ENCODE results near the gene TAF1C.
"Not testable (repeated sequence)": the region's sequence is repeated elsewhere in the genome, so short reads cannot be mapped to it uniquely, and the experiment has no call there.

The TAF1C gene

DNA sequence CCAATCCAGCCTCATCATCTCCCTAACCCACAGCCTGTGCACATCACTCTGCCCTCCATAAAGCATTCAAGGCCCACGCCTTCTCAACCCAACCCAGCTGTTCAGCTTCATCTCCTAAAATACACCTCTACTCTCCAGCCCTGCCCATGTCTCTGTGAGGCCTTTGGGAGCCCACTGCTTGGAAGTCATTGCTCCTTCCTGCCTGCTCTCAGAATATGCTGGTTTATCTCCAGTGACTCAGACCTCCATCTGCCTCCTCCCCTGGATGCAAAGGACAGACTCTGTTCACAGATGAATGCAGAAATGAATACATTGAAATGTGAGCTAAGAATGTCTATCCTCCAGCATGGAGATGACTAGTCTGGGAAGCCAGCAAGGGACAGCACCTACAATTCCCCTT is 34.0 kb upstream of the TAF1C start:
- TF ChIP-seq, protein P1, sequence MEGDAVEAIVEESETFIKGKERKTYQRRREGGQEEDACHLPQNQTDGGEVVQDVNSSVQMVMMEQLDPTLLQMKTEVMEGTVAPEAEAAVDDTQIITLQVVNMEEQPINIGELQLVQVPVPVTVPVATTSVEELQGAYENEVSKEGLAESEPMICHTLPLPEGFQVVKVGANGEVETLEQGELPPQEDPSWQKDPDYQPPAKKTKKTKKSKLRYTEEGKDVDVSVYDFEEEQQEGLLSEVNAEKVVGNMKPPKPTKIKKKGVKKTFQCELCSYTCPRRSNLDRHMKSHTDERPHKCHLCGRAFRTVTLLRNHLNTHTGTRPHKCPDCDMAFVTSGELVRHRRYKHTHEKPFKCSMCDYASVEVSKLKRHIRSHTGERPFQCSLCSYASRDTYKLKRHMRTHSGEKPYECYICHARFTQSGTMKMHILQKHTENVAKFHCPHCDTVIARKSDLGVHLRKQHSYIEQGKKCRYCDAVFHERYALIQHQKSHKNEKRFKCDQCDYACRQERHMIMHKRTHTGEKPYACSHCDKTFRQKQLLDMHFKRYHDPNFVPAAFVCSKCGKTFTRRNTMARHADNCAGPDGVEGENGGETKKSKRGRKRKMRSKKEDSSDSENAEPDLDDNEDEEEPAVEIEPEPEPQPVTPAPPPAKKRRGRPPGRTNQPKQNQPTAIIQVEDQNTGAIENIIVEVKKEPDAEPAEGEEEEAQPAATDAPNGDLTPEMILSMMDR (conservative IDR thresholded peaks at IDR 0.05), result no peak
- no peak overlapping the region for H3K27ac ChIP-seq

DNA sequence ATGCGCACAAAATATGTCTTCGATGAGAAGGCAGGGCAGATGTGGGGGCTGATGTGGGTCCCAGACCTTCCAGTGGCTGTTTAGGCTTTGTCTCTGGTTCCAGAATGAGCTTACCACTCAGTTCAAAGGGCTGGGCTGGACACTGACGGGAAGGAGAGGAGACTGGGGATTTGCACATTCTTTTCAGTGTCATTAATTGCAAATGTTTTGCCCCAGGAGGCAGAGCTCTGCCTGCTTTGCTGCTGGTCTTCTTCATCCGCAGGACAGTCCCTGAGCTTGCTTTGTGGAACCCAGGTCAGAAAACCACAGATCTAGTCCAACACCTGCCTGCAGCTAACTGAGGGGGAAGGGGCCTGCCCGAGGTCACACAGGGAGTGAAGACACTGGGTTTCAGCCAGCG is 32.1 kb upstream of the TAF1C start:
- TF ChIP-seq, protein P1 (conservative IDR thresholded peaks at IDR 0.05), result no peak
- H3K27ac ChIP-seq, result no peak overlapping the region

DNA sequence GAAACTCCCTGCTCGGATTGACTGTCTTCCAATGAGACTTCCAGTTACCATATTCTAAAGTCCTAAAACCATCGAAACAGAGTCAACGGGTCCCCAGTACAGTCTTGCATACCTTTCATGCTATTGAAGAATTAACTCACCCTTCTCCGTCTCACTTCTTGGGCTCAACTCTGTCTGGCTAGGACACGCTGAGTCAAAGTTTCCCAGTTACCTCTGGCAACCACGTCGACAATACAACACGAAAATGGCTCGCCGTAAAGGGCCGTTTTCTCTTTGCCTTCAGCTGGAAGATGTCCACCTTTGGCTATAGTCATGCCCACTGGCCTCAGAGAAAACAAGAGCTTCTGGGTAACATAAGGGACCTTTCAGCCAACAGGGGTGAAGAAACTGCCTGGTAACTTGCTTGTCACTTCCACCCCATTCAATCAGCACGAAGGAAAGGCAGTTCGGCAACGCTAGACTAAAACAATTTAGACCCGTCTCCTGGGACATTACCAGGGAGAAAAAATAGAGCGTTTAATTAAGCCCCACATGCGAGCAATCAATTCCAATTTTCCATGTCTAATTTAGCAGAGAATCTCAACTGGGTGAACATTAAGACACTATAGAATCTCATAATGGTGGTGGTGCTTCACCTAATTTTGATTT is 31.4 kb upstream of the TAF1C start:
- TF ChIP-seq, protein P1 (conservative IDR thresholded peaks at IDR 0.05), result no peak
- no peak overlapping the region for H3K27ac ChIP-seq

DNA sequence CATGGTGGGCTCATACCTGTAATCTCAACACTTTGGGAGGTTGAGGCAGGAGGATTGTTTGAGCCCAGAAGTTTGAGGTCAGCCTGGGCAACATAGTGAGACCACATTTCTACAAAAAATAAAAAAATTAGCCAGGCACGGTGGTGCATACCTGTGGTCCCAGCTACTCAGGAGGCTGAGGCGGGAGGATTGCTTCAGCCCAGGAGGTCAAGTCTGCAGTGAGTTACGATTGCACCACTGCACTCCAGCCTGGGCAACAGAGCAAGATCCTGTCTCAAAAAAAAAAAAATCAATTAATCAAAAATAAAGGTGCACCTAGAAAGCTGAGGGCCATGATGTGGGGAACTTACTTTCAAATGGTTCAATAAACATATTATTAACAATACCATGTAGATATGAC is 29.3 kb upstream of the TAF1C start:
- not testable (repeated sequence) for H3K27ac ChIP-seq

DNA sequence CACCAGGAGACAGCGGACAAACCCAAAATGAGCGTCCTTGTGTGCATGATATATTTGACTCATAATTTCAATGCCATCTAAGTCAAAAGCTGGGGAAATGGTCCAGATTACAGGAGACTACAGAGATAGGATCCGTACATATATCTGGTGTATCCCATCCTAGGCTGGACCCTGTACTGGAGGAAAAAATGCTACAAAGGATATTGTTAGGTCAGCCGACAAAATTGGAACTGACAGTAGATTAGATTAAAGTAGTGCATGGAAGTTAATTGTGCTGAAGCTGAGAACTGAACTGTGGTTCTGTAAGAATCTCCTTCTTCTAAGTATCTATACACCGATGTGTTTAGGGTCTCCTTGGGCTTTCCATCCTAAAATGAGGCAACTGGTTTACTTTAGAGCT is 28.7 kb upstream of the TAF1C start:
- no peak overlapping the region for H3K27ac ChIP-seq
- TF ChIP-seq, protein P1 (conservative IDR thresholded peaks at IDR 0.05), result no peak

DNA sequence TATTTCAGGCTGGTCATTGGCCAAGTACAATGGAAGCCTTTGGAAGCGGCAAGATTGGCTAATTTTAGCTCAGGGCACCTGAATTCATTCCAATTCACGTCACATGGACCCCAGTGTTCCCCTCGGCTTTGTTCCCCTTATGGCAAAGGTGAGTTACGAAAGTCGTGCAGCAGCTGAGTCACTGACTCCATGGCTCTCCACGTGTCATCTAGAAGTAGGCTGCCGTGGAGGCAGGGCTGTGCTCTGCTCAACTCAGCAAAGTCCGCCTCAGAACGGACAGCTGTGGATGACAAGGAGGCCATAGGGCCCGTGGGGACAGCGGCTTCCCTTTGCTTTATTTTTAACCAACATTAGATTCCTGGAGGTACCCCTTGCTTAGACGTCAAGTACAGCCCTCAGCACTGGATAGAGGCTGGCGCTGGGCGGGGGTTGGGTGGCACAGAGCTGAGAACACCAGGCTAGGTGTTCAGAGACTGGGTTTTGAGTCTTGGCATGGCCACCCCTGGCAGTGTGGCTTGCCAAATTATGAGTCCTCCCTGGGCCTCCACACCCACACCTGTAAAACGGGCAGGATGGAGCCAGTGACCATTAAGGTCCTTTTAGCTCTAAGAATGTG is 27.7 kb upstream of the TAF1C start:
- TF ChIP-seq, protein P1 (conservative IDR thresholded peaks at IDR 0.05), result no peak

DNA sequence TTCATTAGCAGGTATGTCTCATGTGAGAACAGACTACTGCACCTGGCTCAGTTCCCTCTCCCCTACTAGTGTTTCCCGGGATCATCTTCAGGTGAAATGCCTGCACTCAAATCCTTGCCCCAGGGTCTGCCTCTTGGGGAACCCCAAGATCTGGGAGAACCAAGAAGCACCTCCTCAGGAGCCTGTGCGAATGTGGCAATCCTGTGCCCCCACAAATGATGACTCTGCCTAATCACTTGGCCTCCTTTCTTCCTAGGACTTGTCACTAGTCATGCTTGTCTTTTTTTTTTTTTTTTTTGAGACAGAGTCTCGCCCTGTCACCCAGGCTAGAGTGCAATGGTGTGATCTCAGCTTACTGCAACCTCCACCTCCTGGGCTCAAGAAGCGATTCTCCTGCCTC is 25.8 kb upstream of the TAF1C start:
- H3K27ac ChIP-seq, result no peak overlapping the region
- TF ChIP-seq, protein P1 (conservative IDR thresholded peaks at IDR 0.05), result no peak

More for the DNA sequence above, 27.7 kb upstream of the TAF1C start:
- H3K27ac ChIP-seq, result no peak overlapping the region

DNA sequence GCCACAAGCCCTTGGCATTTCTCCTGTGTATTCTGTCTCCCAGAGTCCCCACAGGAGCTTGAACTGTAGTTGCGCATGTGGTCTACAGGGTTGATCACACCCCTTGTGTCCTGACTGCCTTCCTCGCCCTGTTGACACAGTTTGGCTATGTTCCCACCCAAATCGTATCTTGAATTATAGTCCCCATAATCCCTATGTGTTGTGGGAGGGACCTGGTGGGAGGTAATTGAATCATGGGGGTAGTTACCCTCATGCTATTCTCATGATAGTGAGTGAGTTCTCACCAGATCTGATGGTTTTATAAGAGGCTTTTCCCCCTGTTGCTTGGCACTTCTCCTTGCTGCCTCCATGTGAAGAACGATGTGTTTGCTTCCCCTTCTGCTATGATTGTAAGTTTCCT is 25.3 kb upstream of the TAF1C start:
- TF ChIP-seq, protein P1 (conservative IDR thresholded peaks at IDR 0.05), result no peak
- no peak overlapping the region for H3K27ac ChIP-seq

Data from VCaP (cell line).